CD1c-positive myeloid dendritic cell (primary cell): ENCODE results near the gene FCRLB.
A peak's percentile ranks its signal among the peaks of the same experiment; 100 is the strongest.
"Not testable (repeated sequence)": the region's sequence is repeated elsewhere in the genome, so short reads cannot be mapped to it uniquely, and the experiment has no call there.

Experiments used
- DNase-seq: peaks from one replicate; pipeline ENCODE4 v3.0.0-alpha.2; 2016; ENCODE audit errors: extremely low spot score

The FCRLB gene, protein sequence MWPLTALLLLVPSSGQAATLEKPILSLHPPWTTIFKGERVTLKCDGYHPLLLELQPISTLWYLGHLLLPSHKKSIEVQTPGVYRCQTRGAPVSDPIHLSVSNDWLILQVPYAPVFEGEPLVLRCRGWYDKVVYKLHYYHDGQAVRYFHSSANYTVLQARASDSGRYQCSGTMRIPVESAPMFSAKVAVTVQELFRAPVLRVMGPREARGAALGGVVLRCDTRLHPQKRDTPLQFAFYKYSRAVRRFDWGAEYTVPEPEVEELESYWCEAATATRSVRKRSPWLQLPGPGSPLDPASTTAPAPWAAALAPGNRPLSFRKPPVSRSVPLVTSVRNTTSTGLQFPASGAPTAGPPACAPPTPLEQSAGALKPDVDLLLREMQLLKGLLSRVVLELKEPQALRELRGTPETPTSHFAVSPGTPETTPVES

DNA sequence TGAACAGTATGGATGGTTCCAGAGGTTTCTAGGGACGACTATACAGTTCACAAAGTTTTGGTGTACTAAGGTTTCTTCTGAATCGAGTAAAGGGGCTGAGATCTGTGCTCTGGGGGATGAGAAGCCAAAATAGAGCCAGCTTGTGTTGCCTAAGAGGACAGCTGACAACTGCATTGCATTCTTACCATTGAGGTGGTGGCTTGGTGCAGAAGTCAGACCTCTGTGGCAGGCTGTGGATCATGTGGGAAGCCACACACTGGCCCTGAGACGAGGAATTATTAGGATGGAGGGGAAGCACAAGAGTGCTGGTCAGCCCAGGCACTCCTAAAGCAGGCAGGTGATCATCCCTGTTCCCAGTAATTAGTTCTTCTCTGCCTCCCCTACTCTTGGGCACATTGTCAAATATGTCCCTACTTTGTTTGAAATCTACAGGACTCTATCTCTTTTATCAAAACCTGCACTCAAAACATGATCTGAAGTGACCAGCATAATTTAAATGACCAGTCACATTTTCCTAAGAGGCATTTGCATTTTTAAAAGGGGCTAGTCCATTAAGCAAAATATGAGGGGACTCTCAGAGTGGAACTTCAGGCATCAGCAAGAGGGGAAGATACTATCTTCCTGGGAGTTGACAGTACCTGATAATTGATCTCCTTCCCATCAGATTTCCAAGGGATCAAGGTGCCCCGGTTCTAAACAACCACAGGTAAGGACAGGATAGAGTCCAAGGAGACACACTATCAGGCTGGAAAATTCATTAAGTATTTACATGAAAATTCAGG is at the start of gene FCRLB:
Gene FCRLB, plus strand, starts transcription at position 589 of the 782 bp plus-strand sequence. CDS start 1,129 bp downstream, outside the sequence.
- peak; percentile 48 for DNase-seq

DNA sequence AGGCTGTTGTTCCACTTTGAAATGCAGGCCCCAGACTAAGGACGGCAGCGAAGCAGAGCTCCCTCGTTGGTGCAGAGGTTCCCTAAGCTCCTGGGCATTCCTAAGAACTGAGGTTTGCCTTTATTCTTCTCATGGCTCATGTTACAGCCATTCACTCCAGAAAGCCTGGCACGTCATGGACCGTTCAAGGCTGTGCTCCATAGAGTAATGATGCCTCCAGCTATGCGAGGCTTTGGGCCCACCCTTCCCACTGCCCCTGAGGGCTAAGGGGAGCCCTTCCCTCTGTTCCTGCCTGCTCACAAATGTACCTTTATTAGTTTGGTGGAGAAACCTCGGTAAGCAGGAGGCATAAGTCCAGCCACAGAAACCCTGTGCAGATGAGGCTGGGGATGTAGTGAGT is 47.9 kb upstream of the FCRLB start:
- not testable (repeated sequence) for DNase-seq

DNA sequence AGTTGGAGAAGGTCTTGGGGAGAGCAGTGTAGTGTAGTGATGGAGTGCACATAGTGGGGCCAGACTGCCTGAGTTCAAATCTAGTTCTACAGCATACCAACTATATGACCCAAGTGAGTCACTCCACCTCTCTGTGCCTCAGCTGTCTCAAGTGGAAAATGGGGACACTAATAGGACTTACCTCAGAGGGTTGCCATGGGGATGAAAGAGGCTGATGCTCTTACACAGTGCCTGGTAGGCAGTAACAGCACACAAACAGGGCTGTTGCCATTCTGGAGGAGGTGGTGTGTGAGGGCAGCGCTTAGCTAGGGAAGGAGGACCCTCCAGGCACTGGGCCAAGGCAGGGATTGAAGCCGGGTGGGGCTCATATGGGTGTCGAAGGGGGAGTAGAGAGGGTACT is 46.9 kb upstream of the FCRLB start:
- DNase-seq, result not testable (repeated sequence)

DNA sequence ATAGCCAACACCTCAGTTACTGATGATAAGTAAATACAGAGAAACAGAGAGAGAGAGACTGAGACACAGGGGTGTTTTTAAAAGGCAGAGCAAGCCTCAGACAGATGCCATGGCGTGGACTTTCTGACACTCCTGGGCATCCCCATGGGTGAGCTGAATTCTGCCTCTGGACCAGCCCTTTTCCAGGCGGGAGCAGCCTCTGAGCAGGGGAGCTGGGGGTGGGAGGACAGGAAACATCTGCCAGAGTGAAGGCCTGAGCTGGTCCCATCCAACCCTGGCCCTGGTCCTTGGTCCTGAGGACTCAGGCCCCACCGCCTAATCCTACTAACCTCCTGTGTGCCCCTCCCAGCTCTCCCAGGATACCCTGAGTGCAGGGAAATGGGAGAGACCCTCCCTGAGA is 46.4 kb upstream of the FCRLB start:
- not testable (repeated sequence) for DNase-seq

DNA sequence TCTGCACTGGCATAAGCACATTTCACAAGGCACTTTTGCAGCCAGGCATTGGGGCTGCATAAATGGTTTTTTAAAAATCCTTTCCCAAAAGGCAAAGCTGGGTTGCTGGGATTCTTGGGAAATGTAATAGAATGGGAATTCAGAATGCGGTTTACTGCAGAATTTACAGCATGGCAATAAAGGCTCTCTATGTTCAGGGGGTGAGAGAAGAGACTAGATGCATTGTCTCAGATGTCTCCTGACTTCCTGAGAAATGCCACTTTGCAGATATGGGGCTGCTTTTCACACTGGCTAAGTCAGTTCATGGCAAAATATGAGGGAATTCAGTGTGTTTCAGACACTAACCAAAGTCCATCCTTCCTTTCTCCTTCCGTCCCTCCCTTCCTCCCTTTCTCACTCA is 44.9 kb upstream of the FCRLB start:
- DNase-seq, result no peak

DNA sequence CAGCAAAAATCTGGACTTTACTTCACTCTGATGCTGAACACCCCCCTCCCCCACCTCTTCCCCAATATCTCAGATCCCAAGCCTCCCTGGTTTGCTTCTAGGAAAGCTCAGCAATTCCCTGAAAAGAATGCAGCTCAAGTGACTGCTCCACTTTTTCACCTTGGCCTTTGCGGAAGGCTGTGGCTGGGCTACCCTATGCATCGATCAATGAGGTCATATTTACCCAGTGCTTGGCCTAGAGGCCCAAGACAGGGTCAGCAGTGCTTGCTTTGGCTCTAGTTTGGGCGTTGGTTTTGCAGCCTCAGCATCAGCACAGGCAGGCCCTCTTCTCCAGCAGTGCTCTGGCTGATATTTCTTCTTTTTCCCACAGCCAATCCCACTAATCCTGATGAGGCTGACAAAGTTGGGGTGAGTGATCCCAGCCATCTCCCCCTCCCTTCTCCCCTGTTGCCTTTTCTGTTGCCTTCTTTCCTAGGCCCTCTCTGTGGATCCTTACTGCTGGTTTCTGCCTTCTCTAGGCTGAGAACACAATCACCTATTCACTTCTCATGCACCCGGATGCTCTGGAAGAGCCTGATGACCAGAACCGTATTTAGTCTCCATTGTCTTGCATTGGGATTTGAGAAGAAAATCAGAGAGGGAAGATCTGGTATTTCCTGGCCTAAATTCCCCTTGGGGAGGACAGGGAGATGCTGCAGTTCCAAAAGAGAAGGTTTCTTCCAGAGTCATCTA is 44.2 kb upstream of the FCRLB start:
- DNase-seq, result no peak

DNA sequence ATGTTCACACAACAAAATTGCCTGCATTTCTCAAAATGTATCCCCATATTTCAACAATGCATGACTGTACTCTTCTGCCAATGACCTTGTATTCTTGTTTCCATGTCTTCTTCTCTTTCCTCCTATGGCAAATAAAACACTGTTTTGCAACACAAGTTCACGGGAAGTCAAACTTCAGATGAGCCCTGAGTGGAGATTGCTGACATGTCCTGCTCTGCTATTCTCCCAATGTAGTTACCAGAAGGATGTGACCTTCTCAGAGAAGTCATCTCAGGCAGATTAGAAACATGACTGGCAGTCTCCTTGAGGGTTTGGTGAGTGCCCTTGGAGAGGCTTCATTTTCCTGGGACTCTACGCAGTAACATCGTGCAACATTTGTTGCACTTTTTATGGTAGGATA is 42.8 kb upstream of the FCRLB start:
- no peak for DNase-seq

DNA sequence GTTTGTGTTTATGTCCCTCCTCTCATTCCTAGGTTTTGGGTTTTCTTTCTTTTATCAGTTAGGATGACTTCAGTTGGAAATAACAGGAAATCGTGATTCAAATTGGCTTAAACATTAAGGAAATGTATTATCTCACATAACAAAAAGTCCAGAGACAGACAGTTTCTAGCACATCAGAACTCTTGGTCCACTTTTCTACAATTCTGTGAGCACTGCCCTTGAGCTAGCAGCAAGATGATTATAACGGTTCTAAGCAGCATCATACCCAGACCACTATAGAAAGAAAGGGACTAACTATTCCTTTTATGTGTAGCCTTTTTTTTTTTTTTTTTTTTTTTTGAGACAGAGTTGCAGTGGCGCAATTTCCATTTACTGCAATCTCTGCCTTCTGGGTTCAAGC is 39.5 kb upstream of the FCRLB start:
- no peak for DNase-seq

DNA sequence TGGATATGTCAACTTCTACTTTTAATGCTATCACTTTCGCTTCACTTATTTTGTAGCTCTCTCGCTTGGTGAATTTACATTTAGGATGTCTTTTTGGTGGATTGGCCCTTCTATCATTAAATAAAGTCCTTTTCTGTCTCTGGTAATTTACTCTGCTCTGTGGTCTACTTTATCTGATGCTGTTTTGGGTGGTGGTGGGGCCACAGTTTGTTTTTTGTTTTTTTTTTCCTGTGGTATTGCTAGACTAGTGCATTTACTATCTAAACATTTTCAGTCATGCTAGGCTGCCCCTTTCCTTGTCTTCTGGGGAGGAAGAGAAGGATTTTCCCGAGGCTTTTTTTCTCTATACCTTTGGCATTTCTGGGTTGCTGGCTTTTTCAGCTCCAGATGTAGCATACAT is 32.4 kb upstream of the FCRLB start:
- no peak for DNase-seq

DNA sequence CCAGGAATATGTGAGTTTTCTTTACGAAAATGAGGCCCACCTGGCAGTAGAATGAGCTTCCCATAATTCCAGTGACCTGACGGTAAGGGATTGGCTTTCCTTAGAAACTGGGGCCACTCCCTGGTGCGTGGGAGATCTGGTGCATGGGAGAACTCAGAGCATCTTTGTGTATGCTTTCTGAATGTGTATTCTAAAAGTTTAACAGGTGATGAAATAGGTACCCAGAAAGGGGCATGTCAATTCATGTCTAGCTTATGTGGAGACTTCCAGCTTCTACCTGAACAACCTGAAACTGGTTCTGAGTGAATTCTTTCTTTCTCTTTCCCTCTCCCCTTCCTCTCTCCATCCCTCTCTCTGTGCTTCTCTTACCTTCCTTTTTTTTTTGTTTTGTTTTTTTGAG is 29.5 kb upstream of the FCRLB start:
- no peak for DNase-seq

DNA sequence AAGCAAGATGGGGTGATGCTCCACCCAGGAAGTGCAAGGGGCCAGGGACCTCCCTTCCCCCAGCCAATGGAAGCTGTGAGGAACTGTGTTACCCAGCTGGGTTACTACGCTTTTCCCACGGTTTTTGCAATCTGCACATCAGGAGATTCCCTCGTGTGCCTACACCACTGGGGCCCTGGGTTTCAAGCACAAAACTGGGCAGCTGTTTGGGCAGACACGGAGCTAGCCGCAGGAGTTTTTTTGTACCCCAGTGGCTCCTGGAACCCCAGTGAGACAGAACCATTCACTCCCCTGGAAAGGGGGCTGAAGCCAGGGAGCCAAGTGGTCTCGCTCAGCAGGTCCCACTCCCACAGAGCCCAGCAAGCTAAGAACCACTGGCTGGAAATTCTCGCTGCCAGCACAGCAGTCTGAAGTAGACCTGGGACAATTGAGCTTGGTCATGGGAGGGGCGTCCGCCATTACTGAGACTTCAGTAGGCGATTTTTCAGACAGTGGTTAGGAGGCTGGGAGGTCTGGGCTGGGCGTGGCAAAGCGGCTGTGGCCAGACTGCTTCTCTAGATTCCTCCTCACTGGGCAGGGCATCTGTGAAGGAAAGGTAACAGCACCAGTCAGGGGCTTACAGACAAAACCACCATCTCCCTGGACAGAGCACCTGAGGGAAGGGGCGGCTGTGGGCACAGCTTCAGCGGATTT is 28.2 kb upstream of the FCRLB start:
- not testable (repeated sequence) for DNase-seq

DNA sequence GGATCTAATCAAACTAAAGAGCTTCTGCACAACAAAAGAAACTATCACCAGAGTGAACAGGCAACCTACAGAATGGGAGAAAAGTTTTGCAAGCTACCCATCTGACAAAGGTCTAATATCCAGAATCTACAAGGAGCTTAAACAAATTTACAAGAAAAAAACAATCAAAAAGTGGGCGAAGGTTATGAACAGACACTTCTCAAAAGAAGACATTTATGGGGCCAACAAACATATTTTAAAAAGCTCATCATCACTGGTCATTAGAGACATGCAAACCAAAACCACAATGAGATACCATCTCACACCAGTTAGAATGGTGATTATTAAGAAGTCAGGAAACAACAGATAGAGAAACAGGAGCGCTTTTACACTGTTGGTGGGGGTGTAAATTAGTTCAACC is 23.0 kb upstream of the FCRLB start:
- DNase-seq, result not testable (repeated sequence)

DNA sequence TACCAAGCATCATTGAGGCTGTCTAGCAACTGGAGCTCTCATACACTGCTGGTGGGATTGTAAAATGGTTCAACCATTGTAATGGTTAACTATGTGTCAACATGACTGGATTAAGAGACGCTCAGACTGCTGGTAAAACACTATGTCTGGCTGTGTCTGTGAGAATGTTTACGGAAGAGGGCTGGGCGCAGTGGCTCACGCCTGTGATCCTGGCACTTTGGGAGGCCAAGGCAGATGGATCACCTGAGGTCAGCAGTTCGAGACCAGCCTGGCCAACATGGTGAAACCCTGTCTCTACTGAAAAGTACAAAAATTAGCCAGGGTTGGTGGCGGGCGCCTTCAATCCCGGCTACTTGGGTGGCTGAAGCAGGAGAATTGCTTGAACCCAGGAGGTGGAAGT is 19.1 kb upstream of the FCRLB start:
- no peak for DNase-seq

DNA sequence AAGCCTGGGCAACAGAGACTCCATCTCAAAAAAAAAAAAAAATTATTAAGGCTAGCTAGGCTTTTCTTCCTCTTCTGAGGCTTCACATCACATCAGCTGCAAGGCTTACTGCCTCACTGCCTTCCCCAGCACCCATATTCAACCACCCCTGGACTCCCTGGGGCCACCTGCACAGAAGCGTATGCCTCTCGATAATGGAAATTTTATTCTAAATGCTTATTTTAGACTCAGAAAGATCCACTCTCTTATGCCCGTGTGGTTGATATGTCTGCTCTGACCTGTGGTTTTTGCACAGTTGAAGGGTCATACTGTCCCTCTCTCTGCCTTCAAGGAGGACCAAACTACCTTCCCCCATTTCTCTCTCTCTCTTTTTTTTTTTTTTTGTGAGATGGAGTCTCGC is 15.8 kb upstream of the FCRLB start:
- DNase-seq, result no peak

DNA sequence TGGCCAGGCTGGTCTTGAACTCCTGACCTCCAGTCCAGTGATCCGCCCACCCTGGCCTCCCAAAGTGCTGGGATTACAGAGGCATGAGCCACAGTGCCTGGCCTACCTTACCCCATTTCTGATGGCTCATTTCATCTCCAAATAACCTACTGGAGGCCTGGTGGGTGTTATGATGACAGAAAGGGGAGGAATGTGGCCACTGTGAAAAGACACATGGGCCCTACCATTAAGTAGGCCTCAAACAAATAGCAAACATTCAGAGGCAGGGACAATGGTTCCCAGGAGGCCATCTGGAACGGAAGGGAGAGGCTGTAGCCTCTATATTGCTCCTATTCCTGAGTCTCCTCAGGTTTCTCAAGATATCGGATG is 15.2 kb upstream of the FCRLB start:
- no peak for DNase-seq

DNA sequence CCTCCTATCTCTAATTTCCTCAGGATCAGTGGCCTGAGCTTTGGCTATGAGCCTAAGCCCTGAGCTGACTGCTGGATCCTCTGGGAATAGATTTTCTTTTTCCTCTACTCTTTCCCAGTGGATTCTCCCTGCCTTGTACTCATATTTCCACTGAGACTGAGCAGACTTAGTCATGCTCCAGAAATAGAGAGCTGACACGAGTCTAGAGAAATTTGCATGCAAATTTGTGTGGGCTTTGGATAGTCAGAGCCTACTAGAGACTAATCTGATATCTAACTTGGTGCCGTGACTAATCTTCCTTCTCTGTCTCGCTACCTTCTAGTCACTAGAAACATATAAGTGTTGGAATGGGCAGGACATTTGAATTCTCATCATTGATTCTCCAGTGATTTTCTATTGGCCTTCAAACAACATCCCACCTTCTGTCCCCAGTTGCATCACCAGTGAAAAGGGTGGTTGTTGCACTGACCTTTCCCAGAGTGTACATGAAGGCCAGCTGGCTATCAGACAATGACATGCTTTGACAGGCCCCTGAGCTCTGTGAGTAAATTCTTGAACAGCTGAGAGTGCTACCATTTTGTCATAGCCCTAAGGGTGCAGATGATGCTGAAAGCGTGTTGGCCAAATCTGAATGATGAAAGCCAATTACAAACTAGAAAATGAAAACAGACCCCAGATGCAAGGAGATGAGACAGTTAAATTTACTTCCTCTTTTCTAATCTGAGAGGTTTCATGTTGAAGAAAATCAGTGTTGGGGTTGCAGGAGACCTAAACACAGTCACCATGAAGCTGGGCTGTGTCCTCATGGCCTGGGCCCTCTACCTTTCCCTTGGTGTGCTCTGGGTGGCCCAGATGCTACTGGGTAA is 14.6 kb upstream of the FCRLB start, which contains the start of gene FCRLA:
Gene FCRLA, plus strand, starts transcription at position 748 of the 866 bp plus-strand sequence. Its CDS starts 36 bp downstream, at position 784.
- peak; percentile 71 for DNase-seq

DNA sequence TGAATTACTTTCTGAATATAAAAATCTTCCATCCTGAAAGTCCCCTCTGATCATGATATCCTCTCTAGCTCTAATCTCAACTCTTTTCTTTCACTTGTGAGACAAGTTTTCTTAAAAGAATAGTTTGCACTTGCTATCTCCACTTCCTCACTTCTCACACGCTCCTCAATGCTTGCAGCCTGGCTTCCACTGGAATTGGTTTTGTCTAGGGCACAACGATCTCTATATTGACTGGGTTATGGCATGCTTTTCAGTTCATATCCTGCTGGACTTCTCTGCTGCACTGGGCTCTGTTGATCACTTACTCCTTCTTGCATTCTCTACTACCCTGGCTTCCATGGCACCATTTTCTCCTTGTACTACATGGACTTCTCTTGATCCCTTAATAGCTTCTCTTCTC is 13.8 kb upstream of the FCRLB start:
- DNase-seq, result no peak

DNA sequence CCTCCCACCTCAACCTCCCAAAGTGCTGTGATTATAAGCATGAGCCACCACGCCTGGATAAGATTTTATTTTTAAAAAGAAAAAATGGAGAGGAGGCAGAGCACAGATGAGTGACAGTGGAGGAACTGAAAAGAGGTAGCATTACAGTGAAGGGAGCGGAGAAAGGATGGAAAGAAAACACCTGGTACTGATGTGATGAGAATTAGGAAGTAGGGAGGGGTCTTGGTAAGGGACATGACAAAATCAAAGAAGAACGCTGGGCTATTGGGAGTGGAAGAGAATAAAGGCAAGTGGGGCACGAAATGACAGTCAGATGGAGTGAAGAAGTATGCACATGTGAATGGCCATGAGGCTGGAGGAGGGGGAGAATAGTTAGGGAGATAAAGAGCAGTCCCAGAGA is 12.0 kb upstream of the FCRLB start:
- DNase-seq, result no peak

DNA sequence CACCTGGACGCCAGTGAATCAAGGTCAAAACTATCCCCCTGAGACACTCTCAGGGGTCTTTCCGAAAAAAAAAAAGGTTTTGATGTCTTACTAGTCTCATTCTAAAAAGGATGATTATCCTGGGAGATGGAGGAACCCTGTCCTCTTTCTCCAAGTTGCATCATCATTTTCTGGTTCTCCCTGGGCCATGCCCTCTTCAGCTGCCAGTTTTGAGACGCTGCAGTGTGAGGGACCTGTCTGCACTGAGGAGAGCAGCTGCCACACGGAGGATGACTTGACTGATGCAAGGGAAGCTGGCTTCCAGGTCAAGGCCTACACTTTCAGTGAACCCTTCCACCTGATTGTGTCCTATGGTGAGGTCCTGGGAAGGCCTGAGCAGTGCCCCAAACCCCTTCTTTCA is 10.8 kb upstream of the FCRLB start:
- no peak for DNase-seq

DNA sequence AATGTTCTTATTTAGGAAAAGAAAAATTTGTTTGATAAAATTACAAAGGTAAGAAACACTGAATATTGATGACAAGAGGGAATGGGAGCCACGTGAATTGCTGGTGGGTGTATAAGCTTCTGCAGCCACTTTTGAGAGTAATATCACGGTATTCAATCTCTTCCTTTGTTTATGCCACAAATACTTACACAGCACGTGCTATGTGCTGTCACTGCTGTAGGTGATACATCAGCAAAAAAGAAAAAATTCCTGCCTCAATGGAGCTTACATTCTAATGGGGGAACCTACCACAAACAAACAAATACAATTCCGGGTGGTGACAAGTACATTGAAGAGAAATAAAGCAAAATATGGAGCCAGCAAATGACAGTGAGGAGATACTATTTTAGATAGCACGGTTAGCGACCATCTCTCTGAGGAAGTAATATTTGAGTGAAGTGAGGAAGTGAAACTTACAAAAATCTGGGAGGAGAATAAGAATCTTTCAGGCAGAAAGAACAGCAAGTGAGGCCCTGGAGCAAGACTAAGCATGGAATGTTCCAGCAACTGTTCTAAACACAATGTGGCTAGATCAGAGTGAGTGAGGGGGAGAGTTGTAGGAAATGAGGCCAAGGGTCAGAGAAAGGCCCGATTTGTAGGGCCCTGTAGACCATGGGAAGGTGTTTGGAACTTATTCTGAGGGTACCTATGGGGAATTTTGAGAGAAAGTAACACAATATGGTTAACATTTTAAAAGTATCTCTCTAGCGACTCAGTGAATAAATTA is 2.6 kb upstream of the FCRLB start:
- DNase-seq, result peak; percentile 82
